Activated gamma-delta T cell (primary cell): ENCODE measurements around the gene PARP16.
"Not testable (repeated sequence)": the region's sequence is repeated elsewhere in the genome, so short reads cannot be mapped to it uniquely, and the experiment has no call there.

Experiments
- DNase-seq: peaks from one replicate; lab custom pipeline; 2025; lab: John Stamatoyannopoulos, UW

Gene PARP16

DNA sequence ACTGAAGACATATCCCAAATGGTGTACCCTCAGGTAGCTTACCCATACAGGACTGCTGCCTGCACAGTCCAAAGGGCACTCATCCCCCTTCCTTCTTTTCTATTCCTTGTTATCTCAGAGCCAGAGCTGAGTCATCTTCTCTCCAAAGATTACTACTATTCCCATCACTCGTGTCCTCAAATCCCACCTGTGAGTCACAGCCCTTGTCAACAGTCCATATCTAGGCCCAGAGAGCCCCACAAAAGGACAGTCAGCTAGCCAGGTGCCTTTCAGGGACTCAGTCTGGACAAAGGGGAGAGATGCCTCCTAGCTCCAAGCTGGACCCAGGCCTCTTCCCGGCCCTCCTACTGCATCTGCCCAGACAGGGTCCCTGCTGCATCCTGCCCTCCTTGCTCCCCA is 11.0 kb downstream of the PARP16 start:
- DNase-seq = no peak

DNA sequence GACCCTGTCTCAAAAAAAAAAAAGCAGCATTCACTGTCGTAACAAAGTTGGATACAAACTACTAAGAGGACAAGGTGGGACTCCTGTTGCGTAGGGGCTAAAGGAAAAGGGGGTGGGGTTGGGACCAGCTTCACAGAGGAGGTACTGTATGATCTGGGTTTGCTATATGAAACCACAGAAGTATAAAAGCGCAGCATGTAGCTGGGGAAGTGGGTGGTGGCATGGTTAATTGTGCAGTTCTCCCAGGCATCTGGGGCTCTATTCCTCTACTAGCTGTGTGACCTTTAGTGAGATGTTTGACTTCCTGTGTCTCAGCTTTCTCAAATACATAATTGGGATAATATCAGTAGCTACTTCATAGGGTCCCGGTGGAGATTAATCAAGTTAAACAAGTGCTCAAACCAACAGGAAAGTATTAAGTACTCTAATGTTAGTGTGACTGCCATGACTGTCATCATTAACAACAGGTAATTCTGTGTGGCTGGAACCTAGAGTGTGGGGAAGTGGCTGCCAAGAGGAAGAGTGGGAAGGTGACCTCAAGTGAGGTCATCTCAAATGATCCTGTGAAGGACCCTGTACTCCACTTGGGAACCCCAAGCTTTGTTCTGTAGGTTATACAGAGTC is 11.5 kb downstream of the PARP16 start:
- DNase-seq = no peak

DNA sequence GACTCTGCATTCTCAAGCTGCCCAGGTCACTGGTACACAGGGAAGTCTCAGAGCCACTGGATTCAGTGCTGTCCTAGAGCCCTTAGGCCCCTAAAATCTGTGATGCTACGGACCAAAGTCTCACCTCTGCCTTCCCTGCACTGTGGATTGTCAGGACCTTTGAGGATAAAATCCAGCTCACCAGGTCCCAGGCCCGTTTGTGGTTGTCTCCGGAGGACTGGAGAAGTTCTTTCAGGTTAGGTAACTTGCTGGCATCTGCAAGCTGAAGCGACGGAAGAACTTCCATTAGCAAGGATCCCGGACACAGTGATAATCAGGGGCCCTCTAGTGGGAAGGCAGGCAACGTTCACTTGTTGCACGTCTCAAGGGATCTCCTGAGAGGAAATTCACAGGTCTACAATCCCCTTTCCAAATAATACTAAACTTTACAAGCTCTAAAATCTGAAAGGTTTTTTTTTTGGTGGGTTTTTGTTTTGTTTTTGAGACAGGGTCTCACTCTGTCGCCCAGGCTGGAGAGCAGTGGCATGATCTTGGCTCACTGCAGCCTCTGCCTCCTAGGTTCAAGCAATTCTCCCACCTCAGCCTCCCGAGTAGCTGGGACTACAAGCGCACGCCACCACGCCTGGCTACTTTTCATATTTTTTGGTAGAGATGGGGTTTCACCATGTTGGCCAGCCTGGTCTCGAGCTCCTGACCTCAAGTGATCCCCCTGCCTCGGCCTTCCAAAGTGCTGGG is 15.7 kb downstream of the PARP16 start:
- not testable (repeated sequence) for DNase-seq

DNA sequence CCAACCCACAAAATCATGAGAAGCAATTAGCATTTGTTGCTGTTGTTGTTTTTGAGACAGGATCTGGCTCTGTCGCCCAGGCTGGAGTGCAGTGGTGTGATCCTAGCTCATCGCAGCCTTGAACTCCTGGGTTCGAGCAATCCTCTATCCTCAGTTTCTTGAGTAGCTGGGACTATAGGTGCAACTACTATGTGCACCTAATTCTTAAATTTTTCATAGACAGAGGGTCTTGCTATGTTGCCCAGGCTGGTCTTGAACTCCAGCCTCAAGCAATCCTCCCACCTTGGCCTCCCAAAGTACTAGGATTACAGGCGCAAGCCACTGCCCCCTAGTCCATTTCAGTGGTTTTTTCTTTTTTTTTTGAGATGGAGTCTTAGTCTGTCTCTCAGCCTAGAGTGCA is 18.3 kb downstream of the PARP16 start:
- DNase-seq = no peak

DNA sequence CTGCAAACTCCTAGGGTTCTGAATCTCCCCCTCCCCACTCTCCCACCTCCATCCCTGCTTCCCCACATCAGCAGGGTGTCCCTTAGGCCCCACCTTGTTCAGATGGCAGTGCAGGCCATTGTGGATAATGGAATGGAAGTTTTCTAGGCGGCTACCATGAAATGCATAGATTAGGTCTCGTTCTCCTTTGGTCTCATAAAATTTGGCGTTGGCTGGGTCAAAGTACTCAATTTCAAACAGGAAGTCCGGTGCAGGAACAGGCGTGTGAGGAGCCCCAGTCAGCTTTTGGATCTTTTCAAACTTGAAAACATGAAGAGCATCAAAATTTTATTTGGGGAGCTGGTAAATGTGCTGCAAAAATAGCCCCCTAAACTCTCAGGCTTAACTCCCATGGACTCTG is 20.2 kb downstream of the PARP16 start:
- no peak for DNase-seq

DNA sequence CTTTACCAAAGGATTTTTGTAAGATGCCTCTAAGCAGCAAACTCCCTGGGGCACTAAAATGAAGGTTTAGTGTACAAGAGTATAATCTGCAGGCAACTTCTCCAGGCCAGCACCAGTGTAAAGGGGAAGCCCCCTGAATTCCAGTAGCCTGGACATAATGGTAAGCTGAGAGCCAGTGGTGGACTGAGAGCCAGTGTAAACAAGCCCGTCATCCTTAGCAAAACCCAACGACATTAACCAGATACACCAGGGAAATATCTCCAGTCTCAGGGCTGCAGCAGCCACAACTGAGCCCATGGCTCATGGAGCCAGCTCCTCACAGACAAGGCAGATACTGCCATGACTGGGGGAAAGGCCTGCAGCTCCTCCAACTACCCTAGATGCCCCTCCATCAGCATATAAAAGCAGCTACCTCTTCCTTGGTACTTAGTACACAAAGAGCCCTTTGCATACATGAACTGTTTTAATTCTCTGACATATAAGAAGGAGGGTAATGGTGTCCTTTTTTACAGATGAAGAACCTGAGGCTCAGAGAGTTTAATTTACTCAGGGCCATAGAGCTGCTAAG is 21.7 kb downstream of the PARP16 start:
- DNase-seq = no peak

DNA sequence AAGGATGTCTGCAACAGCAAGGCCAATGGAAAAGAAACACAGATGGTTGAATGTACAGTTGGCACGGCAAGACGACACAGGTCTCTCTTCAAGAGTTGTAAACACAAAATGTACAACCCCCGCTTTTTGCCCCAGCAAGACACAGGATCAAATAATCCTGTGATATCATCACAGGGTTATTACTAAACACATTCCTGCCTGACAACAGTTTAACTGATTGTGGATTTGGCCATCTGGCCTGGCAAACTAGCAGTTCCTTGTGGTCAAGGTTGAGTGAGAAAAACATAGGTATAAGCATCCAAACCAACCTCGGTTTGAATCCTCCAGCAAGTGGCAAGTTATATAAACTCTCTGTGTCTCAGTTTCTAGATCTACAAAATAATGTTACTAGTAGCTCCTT is 23.4 kb downstream of the PARP16 start:
- no peak for DNase-seq

DNA sequence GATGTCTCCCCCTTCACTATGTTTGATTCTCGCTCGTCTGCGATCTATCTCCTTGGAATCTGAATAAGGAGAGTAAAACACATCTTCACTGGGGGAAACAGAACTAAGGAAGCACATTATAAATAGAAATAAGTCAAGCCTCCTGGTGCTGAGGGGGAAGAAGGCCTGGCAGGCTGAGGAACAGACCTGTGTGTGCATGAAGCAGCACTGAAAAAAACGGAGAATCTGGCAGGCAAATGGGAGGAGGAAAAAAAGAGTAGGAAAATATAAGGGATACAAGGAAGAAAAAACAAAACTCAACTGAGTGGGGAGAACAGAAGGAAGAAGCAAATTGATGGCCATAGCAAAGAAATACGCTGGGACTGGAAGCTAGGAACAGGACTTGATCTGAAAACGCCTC is 25.7 kb downstream of the PARP16 start:
- no peak for DNase-seq

DNA sequence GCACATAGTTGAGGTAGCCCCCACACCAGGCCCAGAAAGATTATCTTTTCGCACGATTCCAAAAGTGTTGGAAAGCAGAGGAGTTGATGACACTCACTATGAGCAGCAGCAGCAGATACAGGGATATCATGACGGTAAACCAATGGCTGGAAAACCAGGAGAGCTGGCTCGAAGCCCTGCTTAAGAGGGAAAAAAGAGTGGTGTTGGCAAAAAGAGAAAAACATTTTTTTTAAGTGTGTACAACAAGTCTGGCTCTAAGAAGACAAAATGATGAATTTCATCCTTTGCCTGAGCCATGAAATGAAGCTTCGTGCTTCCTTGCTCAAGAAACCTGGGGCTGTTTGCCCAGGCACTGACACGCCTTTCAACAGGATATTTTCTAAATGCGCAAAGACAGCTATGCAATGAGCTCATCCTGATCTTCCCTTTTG is 27.3 kb downstream of the PARP16 start:
- no peak for DNase-seq

DNA sequence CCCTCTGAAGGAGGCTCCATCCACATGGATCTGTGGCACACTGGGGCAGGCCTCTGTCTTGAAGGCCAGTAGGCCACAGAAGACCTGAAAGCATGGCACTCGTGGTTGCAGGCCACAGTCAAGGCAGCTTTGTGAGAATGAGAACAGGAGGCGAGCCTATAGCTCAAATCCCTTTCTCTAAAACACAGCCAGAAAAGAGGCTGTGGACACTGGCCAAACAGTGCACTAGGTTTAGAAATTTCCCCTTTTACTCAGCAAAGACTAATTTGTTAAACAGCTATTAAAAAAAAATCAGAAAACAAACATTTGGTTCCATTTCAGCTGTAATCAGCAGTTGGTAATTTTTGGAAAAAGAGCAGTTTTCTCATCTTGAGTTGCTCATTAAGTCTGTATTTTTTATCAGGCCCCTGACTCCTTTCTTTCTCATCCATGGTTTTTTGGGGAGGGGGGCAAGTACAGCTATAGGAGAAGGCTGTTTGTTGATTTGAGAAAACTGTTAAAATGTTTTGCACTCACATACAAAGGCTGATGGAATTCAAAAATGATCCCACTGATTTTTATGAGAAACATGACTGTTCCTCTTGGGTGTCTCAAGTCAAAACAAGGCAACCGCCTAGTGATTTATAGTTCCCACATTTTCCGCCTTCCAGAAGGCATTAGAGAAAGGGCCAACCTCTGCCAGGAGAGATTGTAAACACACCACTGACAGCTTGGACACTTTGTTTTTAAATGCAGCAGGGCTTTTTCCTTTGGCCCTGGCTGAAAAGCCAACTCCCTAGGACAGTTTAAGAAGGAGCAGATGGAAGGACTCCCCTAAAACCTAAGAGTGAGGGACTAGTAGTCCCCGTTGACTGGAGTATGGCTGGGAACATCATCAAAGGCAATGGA is 28.1 kb downstream of the PARP16 start:
- no peak for DNase-seq

DNA sequence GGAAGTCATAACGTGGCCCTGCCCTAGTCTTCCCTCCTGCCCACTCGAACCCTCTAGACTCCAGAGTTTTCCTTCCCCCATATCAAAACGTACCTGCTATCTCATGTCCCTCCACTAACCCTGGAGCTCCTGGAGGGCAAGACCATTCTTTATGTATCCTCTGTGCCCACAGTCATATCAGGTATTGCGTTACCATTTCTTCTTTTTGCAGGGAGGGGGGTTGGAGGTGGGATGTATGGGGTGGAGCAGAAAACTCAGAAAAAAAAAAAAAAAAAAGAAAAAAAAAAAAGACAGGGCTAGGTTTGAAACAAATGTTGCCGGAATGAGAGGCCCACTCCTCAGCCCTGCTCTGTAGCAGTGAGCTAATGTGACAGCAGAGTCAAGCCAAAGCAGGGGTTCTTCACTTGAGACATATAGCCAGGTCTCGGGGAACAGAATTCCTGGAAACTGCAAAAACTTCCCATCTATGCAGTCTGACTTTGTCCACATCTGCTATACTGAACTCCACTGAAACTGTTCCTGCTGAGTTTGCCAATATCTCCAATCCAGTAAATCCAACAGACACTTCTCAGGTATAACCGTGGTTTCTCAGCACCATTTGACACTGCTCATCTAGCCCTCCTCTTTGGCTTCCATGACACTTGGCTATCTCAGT is 31.1 kb downstream of the PARP16 start:
- no peak for DNase-seq

DNA sequence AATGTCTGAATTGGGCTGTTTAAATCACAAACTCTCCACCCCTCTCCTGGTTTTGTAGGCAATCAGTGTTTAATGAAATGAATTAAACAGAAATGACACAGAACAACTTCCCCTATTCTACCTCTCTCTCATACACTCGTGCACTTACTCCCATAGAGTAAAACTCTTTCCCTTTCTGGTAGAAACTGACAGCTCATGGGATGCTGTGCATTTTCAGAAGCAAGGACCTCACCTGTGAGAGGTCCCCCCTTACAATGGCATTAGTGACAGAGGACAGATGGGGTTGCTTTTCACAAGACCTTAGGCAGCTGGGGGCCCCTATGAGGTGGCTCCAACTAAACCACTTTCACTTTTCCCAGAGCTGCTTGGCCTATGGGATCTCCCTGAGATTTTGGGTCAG is 31.9 kb downstream of the PARP16 start:
- DNase-seq = no peak

DNA sequence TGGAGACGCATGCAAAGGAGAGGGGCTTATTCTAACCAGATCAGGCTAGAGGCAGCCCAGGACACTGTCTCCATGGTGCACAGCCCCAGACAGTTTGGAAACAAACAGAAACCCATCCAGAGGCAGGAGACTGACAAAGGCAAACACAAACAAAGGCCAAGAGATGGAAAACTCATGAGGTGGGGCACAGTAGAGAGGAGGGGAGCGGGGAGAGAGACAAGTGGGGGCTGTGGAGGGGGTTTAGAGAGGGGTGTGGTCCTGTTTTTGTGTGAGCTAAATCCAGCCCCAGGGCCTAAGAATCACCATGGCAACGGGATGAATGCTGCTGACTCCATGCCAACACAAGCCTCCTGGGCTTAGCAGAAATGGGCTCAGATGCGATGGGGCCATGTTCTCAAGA is 32.3 kb downstream of the PARP16 start:
- no peak for DNase-seq

DNA sequence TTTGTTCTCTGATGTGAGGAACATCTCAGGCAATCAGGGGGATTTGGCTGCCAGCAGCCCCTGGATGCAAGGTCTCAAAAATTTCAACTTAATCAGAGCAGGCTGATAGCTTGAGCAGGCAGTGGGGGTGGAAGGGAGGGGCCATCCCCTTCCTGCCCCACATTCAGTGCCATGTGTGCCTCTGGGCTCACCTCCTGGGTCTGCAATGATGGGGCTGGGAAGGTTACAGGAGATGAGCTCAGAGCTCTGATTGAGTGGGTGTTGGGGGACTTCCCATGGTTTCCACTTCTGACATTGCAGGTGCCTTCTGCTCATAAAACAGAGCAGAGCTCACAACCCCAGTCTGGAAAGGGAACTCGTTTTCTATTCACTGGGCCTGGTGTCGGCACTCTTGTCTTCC is 37.0 kb downstream of the PARP16 start:
- no peak for DNase-seq

DNA sequence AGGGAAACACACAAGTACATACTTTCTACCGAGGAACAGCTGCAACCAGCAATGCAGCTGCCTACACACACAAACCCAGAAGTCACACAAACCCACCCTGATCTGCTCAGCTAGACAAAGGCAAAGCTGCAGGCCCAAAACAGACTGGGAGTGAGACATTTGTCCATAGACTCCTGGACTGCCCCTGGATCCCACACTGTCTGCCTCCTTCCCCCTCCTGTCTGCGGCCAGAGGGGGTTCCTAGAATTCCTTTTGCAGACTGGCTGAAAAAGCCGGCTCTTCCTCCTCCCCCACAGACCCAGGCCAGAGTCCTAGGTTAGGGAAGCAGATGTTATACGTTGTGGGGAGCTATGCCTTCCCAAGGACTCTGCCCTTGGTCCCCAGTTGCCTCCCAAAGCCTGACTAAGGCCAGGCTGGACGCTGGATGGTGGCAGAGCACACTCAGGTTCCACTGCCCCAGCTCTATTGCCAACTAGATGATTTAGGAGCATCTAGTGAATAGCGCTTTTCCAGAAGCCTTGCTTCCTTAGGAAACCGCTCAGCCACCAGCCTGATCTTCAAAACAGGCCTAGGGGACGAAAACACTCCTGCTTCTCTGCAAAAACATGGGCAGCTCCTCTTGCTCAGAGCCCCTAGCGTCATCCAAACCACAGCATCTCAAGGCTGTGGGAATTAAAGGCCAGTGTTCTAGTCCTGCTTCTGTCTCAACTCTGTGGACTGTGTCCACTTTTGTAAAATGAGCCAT is 38.0 kb downstream of the PARP16 start:
- no peak for DNase-seq

DNA sequence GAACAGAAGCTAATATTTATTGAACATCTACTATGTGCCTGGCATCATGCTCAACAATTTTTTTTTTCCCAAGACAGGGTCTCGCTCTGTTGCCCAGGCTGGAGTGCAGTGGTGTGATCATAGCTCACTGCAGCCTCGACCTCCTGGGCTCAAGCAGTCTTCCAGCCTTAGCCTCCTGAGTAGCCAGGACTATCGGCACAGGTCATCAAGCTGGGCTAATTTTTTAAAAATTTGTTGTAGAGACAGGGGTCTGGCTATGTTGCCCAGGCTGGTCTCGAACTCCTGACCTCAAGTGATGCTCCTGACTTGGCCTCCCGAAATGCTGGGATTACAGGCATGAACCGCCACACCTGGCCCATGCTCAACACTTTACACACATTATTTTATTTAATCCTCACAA is 39.7 kb downstream of the PARP16 start:
- DNase-seq = no peak

DNA sequence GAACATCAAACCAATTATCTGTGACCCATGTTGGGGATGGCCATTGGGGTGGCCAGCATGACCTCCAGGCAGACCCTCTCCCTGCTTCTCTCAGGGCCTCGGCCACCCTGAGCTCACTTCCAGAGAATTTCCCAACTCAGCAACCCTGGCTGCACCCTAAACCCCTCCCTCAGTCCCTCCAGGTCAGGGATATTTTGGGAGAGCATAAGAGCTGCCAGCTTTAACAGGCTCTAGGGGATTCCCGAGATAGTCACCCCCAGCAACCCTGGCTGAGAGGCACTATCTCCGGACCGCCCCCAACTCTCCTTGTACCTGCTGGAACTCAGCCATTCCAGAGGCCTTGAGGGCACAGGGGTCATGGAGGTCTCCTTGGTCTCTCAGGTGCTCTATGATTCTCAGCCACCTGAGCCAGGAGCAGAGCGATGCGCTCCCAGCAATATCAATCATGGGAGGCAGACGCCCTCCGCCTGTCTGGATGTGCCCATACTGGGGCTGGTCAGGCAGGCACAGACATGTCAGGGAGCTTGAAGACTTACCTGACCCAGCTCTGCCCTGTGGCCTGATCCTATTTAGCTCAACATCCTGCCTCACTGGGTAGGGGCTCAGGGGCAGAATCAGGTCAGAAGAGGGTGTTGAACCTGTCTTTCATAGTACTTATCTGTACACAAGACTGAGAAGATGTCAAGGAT is 40.5 kb downstream of the PARP16 start:
- no peak for DNase-seq

DNA sequence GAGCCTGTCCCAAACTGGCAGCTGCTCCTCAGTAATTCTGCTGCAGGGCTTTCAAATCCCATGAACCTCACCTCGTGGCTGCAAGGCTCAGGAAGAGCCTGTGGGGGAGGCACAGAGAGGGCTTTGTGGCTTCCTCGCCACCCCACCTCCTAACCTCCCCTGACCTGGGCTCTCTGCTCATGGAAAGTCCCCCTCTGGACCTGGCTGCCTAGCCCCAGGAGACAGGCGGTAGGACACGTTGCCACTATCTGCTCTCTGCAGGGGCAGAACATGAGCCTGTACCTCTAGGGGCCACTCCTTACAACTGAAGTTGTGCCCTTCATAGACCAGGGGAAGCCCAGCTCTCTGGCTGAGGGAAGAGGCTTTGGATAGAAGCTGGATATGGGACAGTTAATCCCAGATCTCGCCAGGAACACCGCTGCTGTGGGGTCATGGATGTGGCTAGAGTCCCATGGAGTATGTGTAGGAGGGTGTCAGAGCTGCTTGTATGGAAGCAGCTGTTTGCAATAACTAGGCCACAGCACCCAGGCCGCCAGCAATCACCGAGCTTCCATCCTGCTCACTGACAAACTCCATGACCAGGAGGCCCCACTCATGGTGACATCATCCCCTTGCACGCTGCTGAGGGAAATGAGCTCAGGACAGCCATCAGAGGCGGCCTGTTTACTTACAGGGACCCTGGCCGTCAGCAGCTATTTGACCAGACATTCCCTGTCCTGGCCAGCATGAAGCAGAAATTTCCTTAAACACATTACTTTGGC is 41.4 kb downstream of the PARP16 start:
- DNase-seq = no peak

DNA sequence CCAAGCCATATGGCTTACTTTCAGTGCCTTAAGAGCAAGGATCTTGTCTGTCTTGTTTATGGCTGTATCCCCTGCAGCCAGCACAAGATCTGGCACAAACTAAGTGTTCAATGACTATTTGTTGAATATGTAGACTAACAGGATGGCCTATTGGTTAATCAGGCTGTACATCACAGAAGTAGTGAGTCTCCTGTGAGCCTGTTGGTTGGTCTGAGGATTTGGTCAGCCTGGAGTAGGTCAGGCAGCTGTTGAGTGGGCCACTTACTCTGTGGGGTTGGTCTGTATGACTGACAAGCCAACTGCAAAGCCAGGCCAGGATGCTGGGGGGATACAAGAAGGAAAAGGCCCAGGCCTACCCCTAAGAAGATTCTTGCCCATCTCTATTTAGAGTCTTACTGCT is 42.0 kb downstream of the PARP16 start:
- no peak for DNase-seq

DNA sequence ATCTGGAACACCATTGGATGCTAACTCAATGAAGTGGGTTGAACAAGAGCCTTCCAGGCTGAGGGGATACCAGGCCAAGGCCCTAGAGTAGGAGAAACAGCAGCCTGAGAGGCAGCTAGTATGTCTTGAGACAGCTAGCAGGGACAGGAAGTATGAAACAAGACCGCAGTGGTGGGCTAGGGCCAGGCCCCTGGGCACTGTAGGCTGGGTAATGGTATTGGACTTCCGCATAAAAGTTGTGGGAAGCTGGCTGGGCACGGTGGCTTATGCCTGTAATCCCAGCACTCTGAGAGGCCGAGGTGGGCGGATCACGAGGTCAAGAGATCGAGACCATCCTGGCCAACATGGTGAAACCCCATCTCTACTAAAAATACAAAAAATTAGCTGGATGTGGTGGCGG is 50.2 kb downstream of the PARP16 start:
- not testable (repeated sequence) for DNase-seq
